WTC11 (cell line): ENCODE data around the gene SKIL.

Experiments used
- CREM ChIP-seq: sonication (generic); formaldehyde crosslinking; IDR thresholded peaks from 2 replicates; pipeline ENCODE4 v1.8.1; 2022; ENCODE audit warnings: mild to moderate bottlenecking, missing genetic modification reagents, moderate library complexity
- FOXK1 ChIP-seq: sonication (generic); formaldehyde crosslinking; IDR thresholded peaks from 2 replicates; pipeline ENCODE4 v1.8.0; 2022; ENCODE audit warnings: mild to moderate bottlenecking, moderate library complexity, missing genetic modification reagents
- NR3C1 ChIP-seq: sonication (generic); formaldehyde crosslinking; conservative IDR thresholded peaks from 2 replicates; pipeline ENCODE4 v1.8.1; 2023; ENCODE audit warnings: low read depth, mild to moderate bottlenecking, missing genetic modification reagents
- SP1 ChIP-seq: sonication (generic); formaldehyde crosslinking; conservative IDR thresholded peaks from 2 replicates; pipeline ENCODE4 v1.8.1; 2022; ENCODE audit warnings: missing genetic modification reagents
- TF ChIP-seq, protein P1 (sequence below): fragments of 200-600 bp; IDR thresholded peaks from 2 replicates; pipeline ENCODE4 v1.8.0; 2022; ENCODE audit warnings: antibody characterized with exemption
- TF ChIP-seq, protein P2 (sequence below): sonication (generic); formaldehyde crosslinking; IDR thresholded peaks from 2 replicates; pipeline ENCODE4 v1.8.0; 2022; ENCODE audit warnings: missing genetic modification reagents
- TF ChIP-seq, protein P3 (sequence below): sonication (generic); formaldehyde crosslinking; IDR thresholded peaks from 2 replicates; pipeline ENCODE4 v1.8.1; 2022; ENCODE audit warnings: low read depth, missing genetic modification reagents, borderline replicate concordance
- TF ChIP-seq, protein P4 (sequence below): sonication (generic); formaldehyde crosslinking; IDR thresholded peaks from 2 replicates; pipeline ENCODE4 v1.8.1; 2022; ENCODE audit warnings: low read depth, mild to moderate bottlenecking, moderate library complexity, missing genetic modification reagents, borderline replicate concordance

DNA sequence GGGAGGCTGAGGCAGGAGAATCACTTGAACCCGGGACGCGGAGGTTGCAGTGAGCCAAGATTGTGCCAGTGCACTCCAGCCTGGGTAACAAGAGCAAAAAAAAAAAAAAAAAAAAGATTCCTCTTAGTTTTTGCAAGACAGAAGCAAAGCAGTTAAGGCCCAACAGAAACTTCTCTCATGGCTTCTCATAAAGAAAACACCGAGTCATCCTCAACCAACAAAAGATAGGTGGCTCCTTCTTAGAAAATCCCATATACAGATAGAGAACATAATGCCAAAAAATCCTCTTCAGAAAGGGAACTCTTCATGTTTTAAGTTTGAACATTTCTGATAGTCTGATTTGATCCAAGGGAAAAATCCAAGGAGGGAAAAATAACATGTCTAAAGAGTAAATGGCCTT is 12.5 kb upstream of the SKIL start:
- TF ChIP-seq, protein P1, sequence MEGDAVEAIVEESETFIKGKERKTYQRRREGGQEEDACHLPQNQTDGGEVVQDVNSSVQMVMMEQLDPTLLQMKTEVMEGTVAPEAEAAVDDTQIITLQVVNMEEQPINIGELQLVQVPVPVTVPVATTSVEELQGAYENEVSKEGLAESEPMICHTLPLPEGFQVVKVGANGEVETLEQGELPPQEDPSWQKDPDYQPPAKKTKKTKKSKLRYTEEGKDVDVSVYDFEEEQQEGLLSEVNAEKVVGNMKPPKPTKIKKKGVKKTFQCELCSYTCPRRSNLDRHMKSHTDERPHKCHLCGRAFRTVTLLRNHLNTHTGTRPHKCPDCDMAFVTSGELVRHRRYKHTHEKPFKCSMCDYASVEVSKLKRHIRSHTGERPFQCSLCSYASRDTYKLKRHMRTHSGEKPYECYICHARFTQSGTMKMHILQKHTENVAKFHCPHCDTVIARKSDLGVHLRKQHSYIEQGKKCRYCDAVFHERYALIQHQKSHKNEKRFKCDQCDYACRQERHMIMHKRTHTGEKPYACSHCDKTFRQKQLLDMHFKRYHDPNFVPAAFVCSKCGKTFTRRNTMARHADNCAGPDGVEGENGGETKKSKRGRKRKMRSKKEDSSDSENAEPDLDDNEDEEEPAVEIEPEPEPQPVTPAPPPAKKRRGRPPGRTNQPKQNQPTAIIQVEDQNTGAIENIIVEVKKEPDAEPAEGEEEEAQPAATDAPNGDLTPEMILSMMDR = no peak
- TF ChIP-seq, protein P2, sequence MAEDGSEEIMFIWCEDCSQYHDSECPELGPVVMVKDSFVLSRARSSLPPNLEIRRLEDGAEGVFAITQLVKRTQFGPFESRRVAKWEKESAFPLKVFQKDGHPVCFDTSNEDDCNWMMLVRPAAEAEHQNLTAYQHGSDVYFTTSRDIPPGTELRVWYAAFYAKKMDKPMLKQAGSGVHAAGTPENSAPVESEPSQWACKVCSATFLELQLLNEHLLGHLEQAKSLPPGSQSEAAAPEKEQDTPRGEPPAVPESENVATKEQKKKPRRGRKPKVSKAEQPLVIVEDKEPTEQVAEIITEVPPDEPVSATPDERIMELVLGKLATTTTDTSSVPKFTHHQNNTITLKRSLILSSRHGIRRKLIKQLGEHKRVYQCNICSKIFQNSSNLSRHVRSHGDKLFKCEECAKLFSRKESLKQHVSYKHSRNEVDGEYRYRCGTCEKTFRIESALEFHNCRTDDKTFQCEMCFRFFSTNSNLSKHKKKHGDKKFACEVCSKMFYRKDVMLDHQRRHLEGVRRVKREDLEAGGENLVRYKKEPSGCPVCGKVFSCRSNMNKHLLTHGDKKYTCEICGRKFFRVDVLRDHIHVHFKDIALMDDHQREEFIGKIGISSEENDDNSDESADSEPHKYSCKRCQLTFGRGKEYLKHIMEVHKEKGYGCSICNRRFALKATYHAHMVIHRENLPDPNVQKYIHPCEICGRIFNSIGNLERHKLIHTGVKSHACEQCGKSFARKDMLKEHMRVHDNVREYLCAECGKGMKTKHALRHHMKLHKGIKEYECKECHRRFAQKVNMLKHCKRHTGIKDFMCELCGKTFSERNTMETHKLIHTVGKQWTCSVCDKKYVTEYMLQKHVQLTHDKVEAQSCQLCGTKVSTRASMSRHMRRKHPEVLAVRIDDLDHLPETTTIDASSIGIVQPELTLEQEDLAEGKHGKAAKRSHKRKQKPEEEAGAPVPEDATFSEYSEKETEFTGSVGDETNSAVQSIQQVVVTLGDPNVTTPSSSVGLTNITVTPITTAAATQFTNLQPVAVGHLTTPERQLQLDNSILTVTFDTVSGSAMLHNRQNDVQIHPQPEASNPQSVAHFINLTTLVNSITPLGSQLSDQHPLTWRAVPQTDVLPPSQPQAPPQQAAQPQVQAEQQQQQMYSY (CRISPR knock-in tag) = no peak
- no peak for TF ChIP-seq CREM
- no peak for TF ChIP-seq FOXK1 (CRISPR knock-in tag)
- no peak for TF ChIP-seq SP1 (CRISPR knock-in tag)
- TF ChIP-seq, protein P3, sequence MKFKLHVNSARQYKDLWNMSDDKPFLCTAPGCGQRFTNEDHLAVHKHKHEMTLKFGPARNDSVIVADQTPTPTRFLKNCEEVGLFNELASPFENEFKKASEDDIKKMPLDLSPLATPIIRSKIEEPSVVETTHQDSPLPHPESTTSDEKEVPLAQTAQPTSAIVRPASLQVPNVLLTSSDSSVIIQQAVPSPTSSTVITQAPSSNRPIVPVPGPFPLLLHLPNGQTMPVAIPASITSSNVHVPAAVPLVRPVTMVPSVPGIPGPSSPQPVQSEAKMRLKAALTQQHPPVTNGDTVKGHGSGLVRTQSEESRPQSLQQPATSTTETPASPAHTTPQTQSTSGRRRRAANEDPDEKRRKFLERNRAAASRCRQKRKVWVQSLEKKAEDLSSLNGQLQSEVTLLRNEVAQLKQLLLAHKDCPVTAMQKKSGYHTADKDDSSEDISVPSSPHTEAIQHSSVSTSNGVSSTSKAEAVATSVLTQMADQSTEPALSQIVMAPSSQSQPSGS = no peak
- TF ChIP-seq NR3C1 (CRISPR knock-in tag) = no peak
- TF ChIP-seq, protein P4, sequence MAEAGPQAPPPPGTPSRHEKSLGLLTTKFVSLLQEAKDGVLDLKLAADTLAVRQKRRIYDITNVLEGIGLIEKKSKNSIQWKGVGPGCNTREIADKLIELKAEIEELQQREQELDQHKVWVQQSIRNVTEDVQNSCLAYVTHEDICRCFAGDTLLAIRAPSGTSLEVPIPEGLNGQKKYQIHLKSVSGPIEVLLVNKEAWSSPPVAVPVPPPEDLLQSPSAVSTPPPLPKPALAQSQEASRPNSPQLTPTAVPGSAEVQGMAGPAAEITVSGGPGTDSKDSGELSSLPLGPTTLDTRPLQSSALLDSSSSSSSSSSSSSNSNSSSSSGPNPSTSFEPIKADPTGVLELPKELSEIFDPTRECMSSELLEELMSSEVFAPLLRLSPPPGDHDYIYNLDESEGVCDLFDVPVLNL (CRISPR knock-in tag) = no peak
